Upper lobe of left lung (tissue), 6 donors: Measurements from ENCODE around the gene FHIT. TPM values are rescaled to one million over a fixed set of nuclear protein-coding genes. Genes with fewer than 3 reads are reported as not detected.

Experiments
- ATAC-seq, 2 donors: fragments of 200-7000 bp; cut with Tn5 transposase; one replicate each; pipeline ENCODE4 v1.9.1; 2022; ENCODE audit warnings: mild to moderate bottlenecking in 2 of 2, moderate library complexity in 2 of 2; ENCODE audit not compliant: low FRiP score in 2 of 2
- DNase-seq, 2 donors: peaks; one replicate each; pipeline ENCODE4 v3.0.0-alpha.2; 2019 to 2020
- H3K27ac ChIP-seq, 4 donors: fragments of 200-600 bp; sonication (generic); one replicate each; pipeline ENCODE4 v1.5.1; 2016 to 2019
- H3K27me3 ChIP-seq, 4 donors: fragments of 200-600 bp; sonication (generic); one replicate each; pipeline ENCODE4 v1.5.1; 2017 to 2019
- H3K36me3 ChIP-seq, 4 donors: fragments of 200-600 bp; sonication (generic); one replicate each; pipeline ENCODE4 v1.5.1; 2016 to 2019
- H3K4me1 ChIP-seq, 4 donors: fragments of 200-600 bp; sonication (generic); one replicate each; pipeline ENCODE4 v1.5.1; 2018 to 2019
- H3K4me3 ChIP-seq, 4 donors: fragments of 200-600 bp; sonication (generic); one replicate each; pipeline ENCODE4 v1.5.1; 2017 to 2019; ENCODE audit warnings: mild to moderate bottlenecking in 2 of 4, moderate library complexity in 1 of 4
- H3K9me3 ChIP-seq, 4 donors: fragments of 200-600 bp; sonication (generic); one replicate each; pipeline ENCODE4 v1.5.1; 2018 to 2019
- EP300 ChIP-seq, 4 donors: sonication (generic); formaldehyde crosslinking; IDR thresholded peaks; one replicate each; pipeline ENCODE4 v1.5.1; 2017; ENCODE audit warnings: antibody characterized with exemption in 4 of 4, control low read depth in 2 of 4
- POLR2A ChIP-seq, 4 donors: fragments of 450-650 bp; IDR thresholded peaks; one replicate each; pipeline ENCODE4 v1.5.1; 2016 to 2017; ENCODE audit warnings: antibody characterized with exemption in 4 of 4, mild to moderate bottlenecking in 2 of 4
- POLR2AphosphoS5 ChIP-seq, 2 donors: sonication (generic); formaldehyde crosslinking; IDR thresholded peaks; one replicate each; pipeline ENCODE4 v1.5.1; 2017; ENCODE audit warnings: antibody characterized with exemption in 2 of 2
- WGBS, 2 donors: methylation state at CpG; one replicate each; pipeline ENCODE4 v1.1.5; 2017 to 2018; 5-methylcytosine and 5-hydroxymethylcytosine counted together
- total RNA-seq, 6 donors: library from RNA; depleted of rRNA in 4 of 6; stranded (reverse); fragments of >200 nt in 4 of 6; gene quantifications; one replicate each; pipeline versions ENCODE4 v1.1.0 to v1.2.1, GENCODE V29; 2016 to 2021
- TF ChIP-seq, protein P1 (sequence below), 6 experiments: fragments of 450-650 bp in 4 of 6; fragments of 200-600 bp in 2 of 6; sonication (generic) in 2 of 6; IDR thresholded peaks; one replicate each; pipeline ENCODE4 v1.5.1; 2016 to 2019; ENCODE audit warnings: antibody characterized with exemption in 6 of 6
- donor health status: DM: no; HTN: no; CAD: no; lungs with moderate emphysema.
- donor health status: DM: no; HTN: yes; CAD: no; lungs with severe emphysema.

FHIT gene
- total RNA-seq, 6 donors from 2014 or later: 6.8 to 56.6 (median 11.1) TPM

DNA sequence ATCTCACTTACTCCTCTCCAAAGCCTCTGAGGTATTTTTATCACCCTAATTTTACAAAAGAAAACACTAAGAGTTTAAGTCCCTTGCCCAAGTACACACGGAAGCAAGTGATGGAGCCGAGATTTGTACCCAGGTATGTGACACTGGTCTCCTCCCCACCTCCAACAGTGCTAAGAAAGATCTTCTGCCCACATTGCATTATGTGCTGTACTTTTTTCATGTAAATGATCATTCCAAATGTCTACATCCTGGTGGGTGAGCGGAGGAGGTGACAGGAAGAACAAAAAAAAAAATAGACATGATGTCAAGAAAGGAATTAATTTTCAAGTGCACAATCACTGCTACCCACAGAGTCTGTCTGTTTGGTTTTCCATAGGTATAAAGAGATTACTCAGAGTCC, 694.1 kb downstream of the FHIT start:
- Histone ChIP-seq H3K36me3 (no peaks in the 10 kb centered on the region), H3K4me3 (no peak overlapping the region), H3K4me1 (no peaks in the 10 kb centered on the region), H3K9me3 (no peaks in the 10 kb centered on the region), H3K27me3 (no peaks in the 10 kb centered on the region), H3K27ac (no peak overlapping the region)
- no peak for ATAC-seq
- no peak for DNase-seq
- WGBS, 2 donors: 95 to 96% methylated on average over 3 of the region's 3 CpGs
- TF ChIP-seq, protein P1, sequence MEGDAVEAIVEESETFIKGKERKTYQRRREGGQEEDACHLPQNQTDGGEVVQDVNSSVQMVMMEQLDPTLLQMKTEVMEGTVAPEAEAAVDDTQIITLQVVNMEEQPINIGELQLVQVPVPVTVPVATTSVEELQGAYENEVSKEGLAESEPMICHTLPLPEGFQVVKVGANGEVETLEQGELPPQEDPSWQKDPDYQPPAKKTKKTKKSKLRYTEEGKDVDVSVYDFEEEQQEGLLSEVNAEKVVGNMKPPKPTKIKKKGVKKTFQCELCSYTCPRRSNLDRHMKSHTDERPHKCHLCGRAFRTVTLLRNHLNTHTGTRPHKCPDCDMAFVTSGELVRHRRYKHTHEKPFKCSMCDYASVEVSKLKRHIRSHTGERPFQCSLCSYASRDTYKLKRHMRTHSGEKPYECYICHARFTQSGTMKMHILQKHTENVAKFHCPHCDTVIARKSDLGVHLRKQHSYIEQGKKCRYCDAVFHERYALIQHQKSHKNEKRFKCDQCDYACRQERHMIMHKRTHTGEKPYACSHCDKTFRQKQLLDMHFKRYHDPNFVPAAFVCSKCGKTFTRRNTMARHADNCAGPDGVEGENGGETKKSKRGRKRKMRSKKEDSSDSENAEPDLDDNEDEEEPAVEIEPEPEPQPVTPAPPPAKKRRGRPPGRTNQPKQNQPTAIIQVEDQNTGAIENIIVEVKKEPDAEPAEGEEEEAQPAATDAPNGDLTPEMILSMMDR (IDR thresholded peaks at IDR 0.05): no peak
- no peak for TF ChIP-seq POLR2A (IDR thresholded peaks at IDR 0.05)
- no peak for TF ChIP-seq POLR2AphosphoS5 (IDR thresholded peaks at IDR 0.05)
- no peak for TF ChIP-seq EP300 (IDR thresholded peaks at IDR 0.05)

DNA sequence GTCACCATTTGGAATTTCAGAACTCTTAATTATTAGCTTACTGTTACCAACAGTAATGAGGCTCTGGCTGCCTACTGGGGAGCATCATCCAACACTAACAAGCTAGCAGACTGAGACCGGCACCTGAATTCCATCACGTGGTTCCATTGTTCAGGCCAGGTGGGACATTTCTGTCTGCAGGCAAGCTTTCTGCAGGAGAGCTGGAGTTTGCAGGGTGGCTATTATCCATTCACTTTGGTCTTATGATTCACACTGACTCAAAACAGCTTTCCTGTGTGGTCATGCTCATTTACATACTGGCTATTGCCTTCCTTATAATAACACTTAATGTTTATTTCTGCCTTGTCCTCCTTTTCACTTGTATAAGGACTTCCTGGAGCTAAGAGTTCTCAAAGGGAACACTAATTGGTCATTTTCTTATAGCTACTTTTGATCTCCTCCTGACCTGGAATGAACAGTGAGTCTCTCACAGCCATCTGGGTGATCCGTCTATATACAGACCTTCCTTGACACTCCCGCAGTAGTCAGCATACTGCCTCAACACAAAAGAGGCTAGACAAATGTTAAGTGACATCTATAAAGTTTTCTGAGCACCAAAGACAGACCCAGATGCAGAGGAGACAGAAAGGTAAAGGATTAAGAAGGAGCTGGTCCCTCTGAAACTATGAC, 695.4 kb downstream of the FHIT start:
- TF ChIP-seq POLR2AphosphoS5 (IDR thresholded peaks at IDR 0.05) (no peak), EP300 (IDR thresholded peaks at IDR 0.05) (no peak), POLR2A (IDR thresholded peaks at IDR 0.05) (no peak)
- TF ChIP-seq, protein P1 (IDR thresholded peaks at IDR 0.05): no peak
- no peaks in the 10 kb centered on the region for H3K36me3 ChIP-seq
- DNase-seq (no peak), ATAC-seq (no peak)
- WGBS, 2 donors: 62 to 71% methylated on average over 4 of the region's 4 CpGs
- H3K27ac ChIP-seq: no peak overlapping the region
- no peak overlapping the region for H3K4me3 ChIP-seq
- no peaks in the 10 kb centered on the region for H3K27me3 ChIP-seq
- no peaks in the 10 kb centered on the region for H3K9me3 ChIP-seq
- H3K4me1 ChIP-seq: no peaks in the 10 kb centered on the region

DNA sequence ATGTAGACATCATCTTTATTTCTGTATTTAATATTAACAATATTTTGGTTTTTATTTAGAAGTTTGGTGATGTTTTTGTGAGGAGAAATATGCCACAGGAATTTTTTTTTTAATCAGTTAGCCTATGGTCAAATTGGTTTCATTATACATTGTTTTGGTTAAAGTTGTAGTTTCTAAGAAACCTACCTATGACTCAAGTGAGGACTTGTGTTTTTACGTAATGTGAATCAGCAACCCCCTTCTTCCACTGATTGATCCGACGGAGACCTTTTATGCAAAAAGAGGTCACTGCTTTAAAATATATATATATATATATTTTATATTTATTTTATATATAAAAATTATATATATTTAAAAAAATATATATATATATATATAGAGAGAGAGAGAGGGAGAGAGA, 698.1 kb downstream of the FHIT start:
- Histone ChIP-seq H3K4me1 (no peaks in the 10 kb centered on the region), H3K4me3 (no peak overlapping the region), H3K36me3 (no peaks in the 10 kb centered on the region), H3K9me3 (no peaks in the 10 kb centered on the region), H3K27me3 (no peaks in the 10 kb centered on the region), H3K27ac (no peak overlapping the region)
- WGBS, 2 donors: 89 to 93% methylated on average over 3 of the region's 3 CpGs
- no peak for DNase-seq
- ATAC-seq: no peak
- TF ChIP-seq EP300 (IDR thresholded peaks at IDR 0.05) (no peak), POLR2AphosphoS5 (IDR thresholded peaks at IDR 0.05) (no peak), POLR2A (IDR thresholded peaks at IDR 0.05) (no peak)
- TF ChIP-seq, protein P1 (IDR thresholded peaks at IDR 0.05): no peak

DNA sequence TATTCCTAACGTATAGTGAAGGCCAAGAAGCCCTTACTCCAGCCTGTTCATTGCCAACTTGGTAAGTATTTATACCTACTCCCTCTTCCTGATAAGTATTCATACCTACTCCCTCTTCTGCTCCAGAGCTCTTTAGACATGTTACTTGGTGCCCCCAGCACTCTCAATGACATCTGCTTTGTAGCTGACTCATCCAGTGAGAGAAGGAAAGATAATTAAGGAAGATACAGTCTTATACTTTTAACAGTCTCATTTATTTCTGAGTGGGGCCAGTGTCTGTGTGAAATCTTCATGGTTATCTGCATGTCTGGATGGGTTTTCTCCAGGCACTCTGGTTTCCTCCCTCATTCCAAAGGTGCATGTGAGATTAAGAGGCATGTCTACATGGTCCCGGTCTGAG, 698.7 kb downstream of the FHIT start:
- DNase-seq: no peak
- no peak for ATAC-seq
- no peak overlapping the region for H3K4me3 ChIP-seq
- 84 to 89% methylated on average over 2 of the region's 2 CpGs for WGBS, 2 donors
- no peaks in the 10 kb centered on the region for H3K36me3 ChIP-seq
- no peak overlapping the region for H3K27ac ChIP-seq
- no peaks in the 10 kb centered on the region for H3K4me1 ChIP-seq
- TF ChIP-seq, protein P1 (IDR thresholded peaks at IDR 0.05): no peak
- no peak for TF ChIP-seq EP300 (IDR thresholded peaks at IDR 0.05)
- no peak for TF ChIP-seq POLR2A (IDR thresholded peaks at IDR 0.05)
- no peak for TF ChIP-seq POLR2AphosphoS5 (IDR thresholded peaks at IDR 0.05)
- no peaks in the 10 kb centered on the region for H3K9me3 ChIP-seq
- H3K27me3 ChIP-seq: no peaks in the 10 kb centered on the region
